Adrenal gland (tissue), 12 donors: ENCODE data around the gene KLF11. TPM values are rescaled to one million over a fixed set of nuclear protein-coding genes. Genes with fewer than 3 reads are reported as not detected.

ENCODE experiments used
- DNase-seq, 7 donors: peaks; one replicate each; pipeline ENCODE4 v3.0.0-alpha.2; 2019 to 2020
- H3K27ac ChIP-seq, 5 donors: fragments of 200-600 bp; sonication (generic) in 4 of 5; 1 replicate in 3 of 5; 2 replicates in 2 of 5; pipeline versions ENCODE4 v1.5.1 to v1.8.0; 2016 to 2020; ENCODE audit warnings: mild to moderate bottlenecking in 1 of 5
- H3K27me3 ChIP-seq: fragments of 200-600 bp; 2 replicates; pipeline ENCODE4 v1.8.0; 2021
- H3K36me3 ChIP-seq, 2 donors: fragments of 200-600 bp; replicated peaks in 1 of 2; 1 replicate in 1 of 2; 2 replicates in 1 of 2; pipeline versions ENCODE4 v1.5.1 to v1.8.0; 2018 to 2022
- H3K4me1 ChIP-seq, 2 donors: fragments of 200-600 bp; replicated peaks in 1 of 2; 1 replicate in 1 of 2; 2 replicates in 1 of 2; pipeline versions ENCODE4 v1.5.1 to v1.8.0; 2018 to 2021
- H3K4me3 ChIP-seq, 4 donors: fragments of 200-600 bp; sonication (generic) in 3 of 4; one replicate each; pipeline ENCODE4 v1.5.1; 2016 to 2018
- H3K9me3 ChIP-seq, 3 donors: fragments of 200-600 bp; sonication (generic) in 1 of 3; replicated peaks in 1 of 3; 1 replicate in 2 of 3; 2 replicates in 1 of 3; pipeline versions ENCODE4 v1.5.1 to v1.8.0; 2016 to 2021
- POLR2A ChIP-seq, 2 donors: fragments of 450-650 bp; IDR thresholded peaks; one replicate each; pipeline ENCODE4 v1.6.1; 2017; ENCODE audit warnings: antibody characterized with exemption in 2 of 2, mild to moderate bottlenecking in 2 of 2, moderate library complexity in 1 of 2
- WGBS, 4 donors: extraction: QIAGEN DNeasy Blood & Tissue Kit in 2 of 4; methylation state at CpG; one replicate each; pipeline versions ENCODE4 v1.1.5 to v1.1.7; 2013 to 2017; 5-methylcytosine and 5-hydroxymethylcytosine counted together
- intact Hi-C, 2 donors: fragments of 100-400 bp; cut with DNase I; formaldehyde crosslinking; loops; one replicate each; pipeline versions ENCODE4 v1.14.1 to v1.15.0; 2022 to 2023
- polyA plus RNA-seq, 3 donors: library from polyadenylated mRNA; stranded (reverse); fragments of 200-250 nt in 2 of 3; fragments of 350-450 nt in 1 of 3; fragmentation: Illumina TruSeq in 1 of 3; extraction: RNeasy Lipid Tissue Mini Kit (QIAGEN cat#74804) in 1 of 3; gene quantifications; one replicate each; pipeline ENCODE4 v1.2.3, GENCODE V29; 2013 to 2014
- total RNA-seq, 9 donors: library from RNA; depleted of rRNA in 4 of 9; stranded (reverse); fragments of >200 nt in 4 of 9; fragments of 120-200 nt in 1 of 9; fragmentation: NEBNext Ultra II Directional in 1 of 9; extraction: Animal tissue kit (Norgen Biotek cat#: 25700) in 1 of 9; gene quantifications; one replicate each; pipeline versions ENCODE4 v1.1.0 to v1.2.4, GENCODE V29; 2013 to 2023
- TF ChIP-seq, protein P1 (sequence below), 6 experiments: fragments of 450-650 bp in 4 of 6; fragments of 200-600 bp in 2 of 6; sonication (generic) in 1 of 6; IDR thresholded peaks; 1 replicate in 5 of 6; 2 replicates in 1 of 6; pipeline versions ENCODE4 v1.5.1 to v1.8.0; 2016 to 2021; ENCODE audit warnings: antibody characterized with exemption in 6 of 6, mild to moderate bottlenecking in 2 of 6, moderate library complexity in 1 of 6
- donor health status: healthy with polysubstance abuse.
- donor health status: Bipolar disorder and iron deficiency.
- donor health status: DM: yes; HTN: yes; CAD: no.
- donor health status: DM: no; HTN: no; CAD: no.
- donor health status: DM: no; HTN: no; CAD: no.
- donor health status: DM: yes; HTN: yes; CAD: no.

The KLF11 gene
- total and polyA plus RNA-seq, 12 donors, result 6.8 to 75.7 (median 26.1) TPM

- DNase-seq, result no peak
- Histone ChIP-seq H3K27me3 (no peaks in the 10 kb centered on the region), H3K36me3 (no peaks in the 10 kb centered on the region), H3K4me3 (no peak overlapping the region), H3K27ac (no peak overlapping the region), H3K9me3 (no peaks in the 10 kb centered on the region), H3K4me1 (peaks cover 6 to 13% of the 10 kb centered on the region in 2 donors)
- no peak for TF ChIP-seq POLR2A (IDR thresholded peaks at IDR 0.05)
- TF ChIP-seq, protein P1, sequence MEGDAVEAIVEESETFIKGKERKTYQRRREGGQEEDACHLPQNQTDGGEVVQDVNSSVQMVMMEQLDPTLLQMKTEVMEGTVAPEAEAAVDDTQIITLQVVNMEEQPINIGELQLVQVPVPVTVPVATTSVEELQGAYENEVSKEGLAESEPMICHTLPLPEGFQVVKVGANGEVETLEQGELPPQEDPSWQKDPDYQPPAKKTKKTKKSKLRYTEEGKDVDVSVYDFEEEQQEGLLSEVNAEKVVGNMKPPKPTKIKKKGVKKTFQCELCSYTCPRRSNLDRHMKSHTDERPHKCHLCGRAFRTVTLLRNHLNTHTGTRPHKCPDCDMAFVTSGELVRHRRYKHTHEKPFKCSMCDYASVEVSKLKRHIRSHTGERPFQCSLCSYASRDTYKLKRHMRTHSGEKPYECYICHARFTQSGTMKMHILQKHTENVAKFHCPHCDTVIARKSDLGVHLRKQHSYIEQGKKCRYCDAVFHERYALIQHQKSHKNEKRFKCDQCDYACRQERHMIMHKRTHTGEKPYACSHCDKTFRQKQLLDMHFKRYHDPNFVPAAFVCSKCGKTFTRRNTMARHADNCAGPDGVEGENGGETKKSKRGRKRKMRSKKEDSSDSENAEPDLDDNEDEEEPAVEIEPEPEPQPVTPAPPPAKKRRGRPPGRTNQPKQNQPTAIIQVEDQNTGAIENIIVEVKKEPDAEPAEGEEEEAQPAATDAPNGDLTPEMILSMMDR (IDR thresholded peaks at IDR 0.05), result no peak
- WGBS, 4 donors, result 88 to 94% (median 94%) methylated on average over 20 of the region's 20 CpGs
- intact Hi-C loops, result no loop called here
Observed at GRCh38 chr2:10003206-10004125, 39.9 kb upstream of the KLF11 start.

DNA sequence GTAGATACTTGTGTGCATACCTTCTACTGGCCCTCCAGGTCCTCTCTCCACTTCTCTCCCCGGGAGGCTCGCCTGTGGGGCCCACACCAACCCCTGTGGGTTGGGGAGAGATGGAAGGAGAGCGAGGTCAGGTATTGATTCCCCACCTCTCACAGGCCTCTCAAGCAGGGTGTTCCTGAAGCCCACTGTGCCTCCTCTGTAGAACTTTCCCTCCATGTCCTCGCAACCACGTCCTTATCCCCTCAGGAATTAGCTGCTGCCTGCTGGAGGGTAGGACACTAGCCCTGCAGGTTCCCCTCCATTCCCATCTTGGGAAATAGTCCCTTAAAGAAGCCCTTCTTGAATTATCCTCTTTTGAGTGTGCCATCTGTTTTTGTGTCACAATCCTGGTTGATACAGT lies 38.9 kb upstream of the KLF11 start:
- peaks cover 10 to 15% of the 10 kb centered on the region in 2 donors for H3K4me1 ChIP-seq
- no peak for DNase-seq
- H3K4me3 ChIP-seq, result no peak overlapping the region
- intact Hi-C loops, result no loop called here
- no peak overlapping the region for H3K27ac ChIP-seq
- WGBS, 4 donors, result 96 to 100% (median 98%) methylated on average over 5 of the region's 5 CpGs
- H3K36me3 ChIP-seq, result no peaks in the 10 kb centered on the region
- no peaks in the 10 kb centered on the region for H3K9me3 ChIP-seq
- no peaks in the 10 kb centered on the region for H3K27me3 ChIP-seq
- TF ChIP-seq, protein P1 (IDR thresholded peaks at IDR 0.05), result no peak
- TF ChIP-seq POLR2A (IDR thresholded peaks at IDR 0.05), result no peak

DNA sequence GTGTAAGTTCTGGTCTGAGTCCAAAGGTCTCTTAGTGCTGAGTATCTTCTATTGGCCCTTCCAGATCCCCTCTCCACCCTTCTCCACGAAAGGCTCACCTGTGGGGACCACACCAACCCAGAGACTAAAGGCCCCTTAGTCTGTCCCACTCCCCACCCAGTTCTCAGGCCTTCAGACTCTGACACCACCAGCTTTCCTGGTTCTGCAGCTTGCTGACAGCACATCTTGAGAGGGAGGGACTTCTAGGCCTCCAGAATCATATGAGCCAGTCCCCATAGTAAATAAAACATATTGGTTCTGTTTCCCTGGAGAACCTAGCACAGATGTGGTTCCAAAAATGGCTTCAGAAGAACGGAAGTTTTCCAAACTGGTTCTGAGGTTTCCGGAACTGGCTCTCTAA lies 38.5 kb upstream of the KLF11 start:
- intact Hi-C loops, result no loop called here
- TF ChIP-seq, protein P1 (IDR thresholded peaks at IDR 0.05), result no peak
- TF ChIP-seq POLR2A (IDR thresholded peaks at IDR 0.05), result no peak
- WGBS, 4 donors, result 56 to 100% (median 87%) methylated on average over 3 of the region's 3 CpGs
- Histone ChIP-seq H3K27me3 (no peaks in the 10 kb centered on the region), H3K36me3 (no peaks in the 10 kb centered on the region), H3K4me3 (no peak overlapping the region), H3K9me3 (no peaks in the 10 kb centered on the region), H3K27ac (no peak overlapping the region), H3K4me1 (peaks cover 14 to 19% of the 10 kb centered on the region in 2 donors)
- DNase-seq, result no peak

- DNase-seq, result no peak
- TF ChIP-seq POLR2A (IDR thresholded peaks at IDR 0.05), result no peak
- TF ChIP-seq, protein P1 (IDR thresholded peaks at IDR 0.05), result no peak
- Histone ChIP-seq H3K4me1 (peaks cover 22 to 25% of the 10 kb centered on the region in 2 donors), H3K36me3 (no peaks in the 10 kb centered on the region), H3K9me3 (no peaks in the 10 kb centered on the region), H3K27ac (no peak overlapping the region), H3K27me3 (no peaks in the 10 kb centered on the region), H3K4me3 (no peak overlapping the region)
- intact Hi-C loops, result no loop called here
- WGBS, 4 donors, result 96 to 99% (median 96%) methylated on average over 11 to 17 of the region's 17 CpGs
Observed at GRCh38 chr2:10005461-10006235, 37.7 kb upstream of the KLF11 start.
